Measurements from ENCODE around the gene TMEM82. TPM values are rescaled to one million over a fixed set of nuclear protein-coding genes. Genes with fewer than 3 reads are reported as not detected.
A peak's percentile ranks its signal among the peaks of the same experiment; 100 is the strongest.

The TMEM82 gene
- polyA plus RNA-seq, 1 donor: 15.6 TPM

DNA sequence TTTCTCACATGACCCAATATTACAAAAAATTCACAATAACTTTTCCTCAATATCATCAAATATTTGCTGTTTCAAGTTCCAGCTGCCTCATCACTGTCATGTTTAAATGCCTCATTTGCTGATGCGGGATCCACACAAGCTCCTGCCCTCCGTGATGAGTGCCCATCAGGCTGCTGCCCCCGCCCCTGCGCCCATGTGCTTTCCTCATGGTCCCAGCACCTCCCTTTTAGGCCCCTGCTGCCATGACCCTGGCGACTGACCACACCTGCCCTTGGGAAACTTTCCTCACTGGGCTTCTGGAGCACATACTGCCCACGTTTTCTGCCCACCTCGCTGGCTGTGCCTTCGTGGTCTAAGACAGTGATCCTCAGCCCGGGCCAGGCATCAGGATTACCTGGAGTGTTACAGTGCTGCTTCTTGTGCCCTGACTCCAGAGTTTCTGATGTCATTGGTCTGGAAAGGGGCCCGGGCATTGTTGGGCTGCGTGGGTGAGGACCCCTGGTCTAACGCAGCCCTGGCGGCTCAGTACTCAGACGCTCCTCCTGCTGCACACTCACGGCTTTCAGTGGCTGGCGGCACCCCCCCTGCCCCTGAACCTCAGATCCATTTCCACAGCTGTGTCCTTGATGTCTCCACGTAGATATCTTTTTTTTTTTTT is 37.6 kb upstream of the TMEM82 start:
- Histone ChIP-seq H3K9me3 (ENCODE audit: control insufficient read depth, low read depth, low read length) (no peaks in the 10 kb centered on the region), H3K27me3 (ENCODE audit: control insufficient read depth, insufficient read depth, low read length) (no peaks in the 10 kb centered on the region), H3K4me1 (ENCODE audit: control insufficient read depth, insufficient read depth, low read length) (peaks cover 14% of the 10 kb centered on the region), H3K4me3 (ENCODE audit: low read length) (no peak overlapping the region), H3K27ac (ENCODE audit: low read length) (no peak overlapping the region), H3K36me3 (ENCODE audit: control insufficient read depth, insufficient read depth, low read length) (peaks cover 5% of the 10 kb centered on the region)
- no peak for DNase-seq
- WGBS (ENCODE audit: insufficient coverage, low lambda C conversion rate): no CpG with 5 or more reads among the region's 17 CpGs

DNA sequence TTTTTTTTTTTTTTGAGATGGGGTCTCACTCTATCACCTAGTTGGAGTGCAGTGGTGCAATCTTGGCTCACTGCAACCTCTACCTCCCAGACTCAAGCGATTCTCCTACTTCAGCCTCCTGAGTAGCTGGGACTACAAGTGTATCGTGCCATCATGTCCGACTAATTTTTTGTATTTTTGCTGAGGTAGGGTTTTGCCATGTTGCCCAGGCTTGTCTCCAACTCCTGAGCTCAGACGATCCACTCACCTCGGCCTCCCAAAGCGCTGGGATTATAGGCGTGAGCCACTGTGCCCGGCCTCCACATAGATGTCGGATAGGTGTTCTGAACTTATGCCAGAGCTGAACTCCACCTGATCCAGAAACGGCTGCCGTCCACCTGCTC is 37.1 kb upstream of the TMEM82 start:
- H3K36me3 ChIP-seq (ENCODE audit: control insufficient read depth, insufficient read depth, low read length): peaks cover 5% of the 10 kb centered on the region
- H3K27me3 ChIP-seq (ENCODE audit: control insufficient read depth, insufficient read depth, low read length): no peaks in the 10 kb centered on the region
- H3K27ac ChIP-seq (ENCODE audit: low read length): no peak overlapping the region
- WGBS (ENCODE audit: insufficient coverage, low lambda C conversion rate): no CpG with 5 or more reads among the region's 11 CpGs
- no peak overlapping the region for H3K4me3 ChIP-seq (ENCODE audit: low read length)
- no peak for DNase-seq
- H3K9me3 ChIP-seq (ENCODE audit: control insufficient read depth, low read depth, low read length): no peaks in the 10 kb centered on the region
- peaks cover 14% of the 10 kb centered on the region for H3K4me1 ChIP-seq (ENCODE audit: control insufficient read depth, insufficient read depth, low read length)

GRCh38 chr1:15706751-15707150 is 35.5 kb upstream of the TMEM82 start:
- peaks cover 5% of the 10 kb centered on the region for H3K36me3 ChIP-seq (ENCODE audit: control insufficient read depth, insufficient read depth, low read length)
- 100% methylated on average over 1 of the region's 7 CpGs for WGBS (ENCODE audit: insufficient coverage, low lambda C conversion rate)
- DNase-seq: no peak
- no peak overlapping the region for H3K4me3 ChIP-seq (ENCODE audit: low read length)
- H3K27ac ChIP-seq (ENCODE audit: low read length): no peak overlapping the region
- H3K9me3 ChIP-seq (ENCODE audit: control insufficient read depth, low read depth, low read length): no peaks in the 10 kb centered on the region
- H3K27me3 ChIP-seq (ENCODE audit: control insufficient read depth, insufficient read depth, low read length): no peaks in the 10 kb centered on the region
- peaks cover 14% of the 10 kb centered on the region for H3K4me1 ChIP-seq (ENCODE audit: control insufficient read depth, insufficient read depth, low read length)

GRCh38 chr1:15707239-15707925 is 34.9 kb upstream of the TMEM82 start:
- 67% methylated on average over 1 of the region's 8 CpGs for WGBS (ENCODE audit: insufficient coverage, low lambda C conversion rate)

DNA sequence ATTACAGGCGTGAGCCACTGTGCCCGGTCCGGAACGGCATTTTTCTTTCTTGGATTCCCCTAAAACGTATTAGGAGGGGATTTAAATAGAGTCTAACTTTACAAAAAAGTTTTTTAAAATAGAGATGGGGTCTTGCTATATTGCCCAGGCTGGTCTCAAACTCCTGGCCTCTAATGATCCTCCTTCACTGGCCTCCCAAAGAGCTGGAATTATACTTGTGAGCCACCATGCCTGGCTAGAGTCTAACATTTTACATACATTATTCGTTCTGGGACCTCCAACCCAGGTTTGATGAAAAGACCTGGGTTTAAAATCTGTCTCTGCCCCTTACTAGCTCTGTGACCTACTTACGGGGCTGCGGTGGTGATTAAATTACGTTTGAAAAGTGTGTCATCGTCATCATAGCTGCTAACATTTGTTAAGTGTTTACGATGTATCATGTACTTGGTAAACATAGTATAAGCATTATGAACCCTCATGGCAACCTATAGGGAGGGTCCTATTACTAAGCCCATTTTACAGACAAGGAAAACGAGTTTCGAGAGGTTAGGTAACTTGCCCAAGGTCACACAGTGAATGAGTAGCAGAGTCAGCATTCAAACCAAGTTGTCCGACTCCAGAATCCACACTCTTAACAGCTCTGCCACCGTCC is 33.7 kb upstream of the TMEM82 start:
- DNase-seq: no peak
- peaks cover 4% of the 10 kb centered on the region for H3K4me1 ChIP-seq (ENCODE audit: control insufficient read depth, insufficient read depth, low read length)
- WGBS (ENCODE audit: insufficient coverage, low lambda C conversion rate): 100% methylated on average over 1 of the region's 15 CpGs
- no peaks in the 10 kb centered on the region for H3K9me3 ChIP-seq (ENCODE audit: control insufficient read depth, low read depth, low read length)
- H3K4me3 ChIP-seq (ENCODE audit: low read length): no peak overlapping the region
- no peaks in the 10 kb centered on the region for H3K27me3 ChIP-seq (ENCODE audit: control insufficient read depth, insufficient read depth, low read length)
- H3K27ac ChIP-seq (ENCODE audit: low read length): no peak overlapping the region
- peaks cover 5% of the 10 kb centered on the region for H3K36me3 ChIP-seq (ENCODE audit: control insufficient read depth, insufficient read depth, low read length)

More at GRCh38 chr1:15707239-15707925, 34.9 kb upstream of the TMEM82 start:
- Histone ChIP-seq H3K9me3 (ENCODE audit: control insufficient read depth, low read depth, low read length) (no peaks in the 10 kb centered on the region), H3K27ac (ENCODE audit: low read length) (no peak overlapping the region), H3K27me3 (ENCODE audit: control insufficient read depth, insufficient read depth, low read length) (no peaks in the 10 kb centered on the region), H3K4me1 (ENCODE audit: control insufficient read depth, insufficient read depth, low read length) (peaks cover 14% of the 10 kb centered on the region), H3K4me3 (ENCODE audit: low read length) (no peak overlapping the region), H3K36me3 (ENCODE audit: control insufficient read depth, insufficient read depth, low read length) (peaks cover 5% of the 10 kb centered on the region)
- no peak for DNase-seq

DNA sequence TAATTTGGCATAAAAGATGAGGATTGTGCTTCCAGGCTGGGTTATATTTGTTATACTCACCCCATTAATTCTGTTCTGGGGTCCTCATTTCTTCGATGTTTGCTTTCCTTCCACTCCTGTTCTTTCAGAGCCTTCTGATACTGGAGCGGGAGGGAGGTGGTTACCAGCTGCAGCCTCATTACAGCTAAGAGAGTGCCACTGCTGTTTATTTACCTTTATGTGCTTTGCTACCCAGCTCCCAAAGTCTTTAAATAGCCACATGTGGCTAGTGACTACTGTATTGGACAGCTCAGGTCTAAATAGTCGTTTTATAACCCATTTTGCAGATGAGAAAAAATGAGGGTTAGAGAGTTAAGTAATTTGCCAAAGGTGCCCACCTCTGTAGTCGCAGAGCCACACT is 33.1 kb upstream of the TMEM82 start:
- no peaks in the 10 kb centered on the region for H3K4me1 ChIP-seq (ENCODE audit: control insufficient read depth, insufficient read depth, low read length)
- peaks cover 5% of the 10 kb centered on the region for H3K36me3 ChIP-seq (ENCODE audit: control insufficient read depth, insufficient read depth, low read length)
- WGBS (ENCODE audit: insufficient coverage, low lambda C conversion rate): no CpG with 5 or more reads among the region's 4 CpGs
- H3K27ac ChIP-seq (ENCODE audit: low read length): no peak overlapping the region
- H3K9me3 ChIP-seq (ENCODE audit: control insufficient read depth, low read depth, low read length): no peaks in the 10 kb centered on the region
- H3K27me3 ChIP-seq (ENCODE audit: control insufficient read depth, insufficient read depth, low read length): no peaks in the 10 kb centered on the region
- no peak overlapping the region for H3K4me3 ChIP-seq (ENCODE audit: low read length)
- no peak for DNase-seq

GRCh38 chr1:15712168-15712567 is 30.1 kb upstream of the TMEM82 start:
- Histone ChIP-seq H3K27ac (ENCODE audit: low read length) (no peak overlapping the region), H3K27me3 (ENCODE audit: control insufficient read depth, insufficient read depth, low read length) (no peaks in the 10 kb centered on the region), H3K4me3 (ENCODE audit: low read length) (no peak overlapping the region), H3K4me1 (ENCODE audit: control insufficient read depth, insufficient read depth, low read length) (no peaks in the 10 kb centered on the region), H3K36me3 (ENCODE audit: control insufficient read depth, insufficient read depth, low read length) (peaks cover 17% of the 10 kb centered on the region), H3K9me3 (ENCODE audit: control insufficient read depth, low read depth, low read length) (no peaks in the 10 kb centered on the region)
- no peak for DNase-seq
- WGBS (ENCODE audit: insufficient coverage, low lambda C conversion rate): no CpG with 5 or more reads among the region's 4 CpGs

DNA sequence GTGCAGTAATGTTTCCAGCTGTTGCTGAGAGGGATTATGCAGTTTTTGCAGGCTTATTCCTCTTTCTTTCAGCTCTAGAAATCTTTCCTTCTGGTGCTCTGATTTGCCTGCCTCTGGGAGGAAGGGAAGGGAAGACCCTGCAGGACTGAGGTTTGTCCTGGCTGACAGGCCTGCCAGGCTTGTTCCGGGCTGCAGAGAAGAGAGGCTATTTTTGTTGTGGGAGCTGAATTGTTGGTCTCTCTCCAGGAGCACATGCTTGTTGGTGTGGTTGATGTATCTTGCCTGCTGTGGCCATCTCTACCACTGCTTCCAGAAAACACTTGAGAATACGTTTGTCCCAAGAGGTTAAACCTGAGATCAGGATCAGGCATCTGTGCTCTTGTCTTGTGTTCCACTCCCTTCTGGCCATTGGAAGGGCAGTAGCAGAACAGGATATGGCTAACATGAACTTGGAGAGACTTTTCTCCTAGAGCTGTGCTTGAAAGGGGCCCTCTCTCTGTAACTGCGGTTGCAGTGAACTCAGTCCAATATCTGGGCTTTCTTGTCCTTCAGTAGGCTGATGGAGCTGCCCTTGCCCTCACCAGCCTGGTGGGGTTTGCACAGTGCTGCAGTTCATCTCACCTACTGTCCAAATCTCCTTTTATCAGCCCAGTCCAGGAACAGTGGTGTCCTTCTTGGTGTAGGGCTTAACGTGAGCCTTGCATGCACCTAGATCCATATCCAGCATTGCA is 27.7 kb upstream of the TMEM82 start:
- Histone ChIP-seq H3K4me3 (ENCODE audit: low read length) (no peak overlapping the region), H3K36me3 (ENCODE audit: control insufficient read depth, insufficient read depth, low read length) (peaks cover 36% of the 10 kb centered on the region), H3K27ac (ENCODE audit: low read length) (no peak overlapping the region), H3K27me3 (ENCODE audit: control insufficient read depth, insufficient read depth, low read length) (no peaks in the 10 kb centered on the region), H3K4me1 (ENCODE audit: control insufficient read depth, insufficient read depth, low read length) (no peaks in the 10 kb centered on the region), H3K9me3 (ENCODE audit: control insufficient read depth, low read depth, low read length) (no peaks in the 10 kb centered on the region)
- WGBS (ENCODE audit: insufficient coverage, low lambda C conversion rate): no CpG with 5 or more reads among the region's 4 CpGs
- DNase-seq: no peak

DNA sequence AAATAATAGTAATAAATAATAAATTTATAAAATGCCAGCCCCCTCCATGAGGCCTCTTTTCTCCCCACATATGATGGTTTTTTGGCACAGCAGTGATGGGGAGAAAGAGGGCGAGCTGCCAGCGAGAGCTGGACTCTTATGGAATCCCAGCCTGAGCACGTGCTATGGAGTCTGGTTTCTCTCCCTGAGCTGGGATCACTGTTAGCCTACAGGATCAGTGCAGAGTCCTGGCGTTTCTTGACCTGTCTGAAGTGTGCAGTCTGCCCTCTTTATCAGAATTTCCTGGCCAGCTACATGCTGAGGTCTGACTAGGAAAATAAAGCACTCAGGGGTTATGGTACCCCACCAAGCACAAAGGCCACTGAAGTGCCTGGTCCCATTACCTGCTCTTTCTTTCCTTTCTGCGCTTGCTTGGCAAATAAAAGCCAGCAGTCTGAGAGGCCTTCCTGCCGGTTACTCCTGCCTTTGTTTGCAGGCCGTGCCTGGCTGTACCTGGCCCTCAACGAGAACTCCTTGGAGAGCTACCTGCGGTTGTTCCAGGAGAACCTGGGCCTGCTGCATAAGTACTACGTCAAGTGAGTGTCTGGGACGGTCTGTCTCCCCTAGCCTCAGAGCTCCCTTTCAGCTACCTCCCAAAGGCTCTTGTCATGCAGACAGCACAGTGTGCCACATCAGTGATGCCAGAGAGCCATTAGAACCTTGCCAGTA is 24.7 kb upstream of the TMEM82 start:
- H3K4me1 ChIP-seq (ENCODE audit: control insufficient read depth, insufficient read depth, low read length): no peaks in the 10 kb centered on the region
- no CpG with 5 or more reads among the region's 11 CpGs for WGBS (ENCODE audit: insufficient coverage, low lambda C conversion rate)
- no peak for DNase-seq
- peak overlapping the region; percentile 45 for H3K27ac ChIP-seq (ENCODE audit: low read length)
- H3K4me3 ChIP-seq (ENCODE audit: low read length): no peak overlapping the region
- H3K36me3 ChIP-seq (ENCODE audit: control insufficient read depth, insufficient read depth, low read length): peaks cover 60% of the 10 kb centered on the region
- H3K27me3 ChIP-seq (ENCODE audit: control insufficient read depth, insufficient read depth, low read length): no peaks in the 10 kb centered on the region
- H3K9me3 ChIP-seq (ENCODE audit: control insufficient read depth, low read depth, low read length): no peaks in the 10 kb centered on the region

GRCh38 chr1:15718199-15718601 is 24.1 kb upstream of the TMEM82 start:
- Histone ChIP-seq H3K9me3 (ENCODE audit: control insufficient read depth, low read depth, low read length) (no peaks in the 10 kb centered on the region), H3K27me3 (ENCODE audit: control insufficient read depth, insufficient read depth, low read length) (no peaks in the 10 kb centered on the region), H3K27ac (ENCODE audit: low read length) (peak overlapping the region; percentile 22), H3K36me3 (ENCODE audit: control insufficient read depth, insufficient read depth, low read length) (peaks cover 66% of the 10 kb centered on the region), H3K4me3 (ENCODE audit: low read length) (no peak overlapping the region), H3K4me1 (ENCODE audit: control insufficient read depth, insufficient read depth, low read length) (no peaks in the 10 kb centered on the region)
- no peak for DNase-seq
- WGBS (ENCODE audit: insufficient coverage, low lambda C conversion rate): no CpG with 5 or more reads among the region's 8 CpGs
